ENCODE results near the gene DCC. TPM values are rescaled to one million over a fixed set of nuclear protein-coding genes. Genes with fewer than 3 reads are reported as not detected.
"Not testable (repeated sequence)": the region's sequence is repeated elsewhere in the genome, so short reads cannot be mapped to it uniquely, and the experiment has no call there.

The DCC gene
- total RNA-seq, 4 donors from 2014 or later, result 0.16 TPM; not detected in 3

GRCh38 chr18:53467756-53468155 lies 1127.8 kb downstream of the DCC start:
- Histone ChIP-seq H3K27ac (no peak overlapping the region), H3K9me3 (no peaks in the 10 kb centered on the region), H3K27me3 (no peaks in the 10 kb centered on the region), H3K36me3 (no peaks in the 10 kb centered on the region), H3K4me3 (no peak overlapping the region), H3K4me1 (no peaks in the 10 kb centered on the region)
- no peak for DNase-seq (ENCODE audit: low spot score in 2 of 2)
- WGBS, result 98% methylated on average over 5 of the region's 5 CpGs
- TF ChIP-seq POLR2A (IDR thresholded peaks at IDR 0.05) (no peak), EP300 (IDR thresholded peaks at IDR 0.05) (no peak), POLR2AphosphoS5 (IDR thresholded peaks at IDR 0.05) (no peak)
- TF ChIP-seq, protein P1, sequence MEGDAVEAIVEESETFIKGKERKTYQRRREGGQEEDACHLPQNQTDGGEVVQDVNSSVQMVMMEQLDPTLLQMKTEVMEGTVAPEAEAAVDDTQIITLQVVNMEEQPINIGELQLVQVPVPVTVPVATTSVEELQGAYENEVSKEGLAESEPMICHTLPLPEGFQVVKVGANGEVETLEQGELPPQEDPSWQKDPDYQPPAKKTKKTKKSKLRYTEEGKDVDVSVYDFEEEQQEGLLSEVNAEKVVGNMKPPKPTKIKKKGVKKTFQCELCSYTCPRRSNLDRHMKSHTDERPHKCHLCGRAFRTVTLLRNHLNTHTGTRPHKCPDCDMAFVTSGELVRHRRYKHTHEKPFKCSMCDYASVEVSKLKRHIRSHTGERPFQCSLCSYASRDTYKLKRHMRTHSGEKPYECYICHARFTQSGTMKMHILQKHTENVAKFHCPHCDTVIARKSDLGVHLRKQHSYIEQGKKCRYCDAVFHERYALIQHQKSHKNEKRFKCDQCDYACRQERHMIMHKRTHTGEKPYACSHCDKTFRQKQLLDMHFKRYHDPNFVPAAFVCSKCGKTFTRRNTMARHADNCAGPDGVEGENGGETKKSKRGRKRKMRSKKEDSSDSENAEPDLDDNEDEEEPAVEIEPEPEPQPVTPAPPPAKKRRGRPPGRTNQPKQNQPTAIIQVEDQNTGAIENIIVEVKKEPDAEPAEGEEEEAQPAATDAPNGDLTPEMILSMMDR (IDR thresholded peaks at IDR 0.05), result no peak

- not testable (repeated sequence) for H3K27ac ChIP-seq; H3K9me3 ChIP-seq; DNase-seq (ENCODE audit: low spot score in 2 of 2); H3K4me3 ChIP-seq; H3K4me1 ChIP-seq; H3K27me3 ChIP-seq; H3K36me3 ChIP-seq
- 94% methylated on average over 2 of the region's 2 CpGs for WGBS
Measured at GRCh38 chr18:53468173-53468572, 1128.2 kb downstream of the DCC start.

- Histone ChIP-seq H3K36me3 (no peaks in the 10 kb centered on the region), H3K27me3 (no peaks in the 10 kb centered on the region), H3K27ac (no peak overlapping the region), H3K4me1 (no peaks in the 10 kb centered on the region), H3K4me3 (no peak overlapping the region), H3K9me3 (no peaks in the 10 kb centered on the region)
- 41% methylated on average over 2 of the region's 2 CpGs for WGBS
- TF ChIP-seq EP300 (IDR thresholded peaks at IDR 0.05), result no peak
- TF ChIP-seq, protein P1 (IDR thresholded peaks at IDR 0.05), result no peak
- TF ChIP-seq POLR2A (IDR thresholded peaks at IDR 0.05), result no peak
- no peak for TF ChIP-seq POLR2AphosphoS5 (IDR thresholded peaks at IDR 0.05)
- DNase-seq (ENCODE audit: low spot score in 2 of 2), result no peak
Measured at GRCh38 chr18:53472546-53472945, 1132.5 kb downstream of the DCC start.

DNA sequence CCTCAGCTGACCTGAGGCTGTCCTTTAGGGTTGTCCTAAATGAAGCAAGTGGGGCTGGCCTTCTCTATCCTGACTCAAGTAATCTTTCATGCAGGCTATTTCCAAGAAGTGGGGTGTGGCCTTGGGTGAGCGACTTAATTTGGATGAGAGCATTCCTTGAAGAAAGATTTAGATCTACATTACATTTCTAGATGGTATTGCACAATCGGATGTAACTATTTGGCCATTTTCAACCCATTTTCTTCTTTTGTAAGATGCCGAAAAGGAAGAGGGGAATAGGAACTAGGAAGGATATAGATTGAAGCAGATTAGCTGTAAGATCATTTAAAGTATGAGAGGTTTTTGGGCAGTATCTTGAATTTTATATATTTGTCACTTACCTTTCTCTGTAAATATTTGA lies 1138.2 kb downstream of the DCC start:
- no peaks in the 10 kb centered on the region for H3K9me3 ChIP-seq
- TF ChIP-seq EP300 (IDR thresholded peaks at IDR 0.05), result no peak
- no peak for TF ChIP-seq POLR2AphosphoS5 (IDR thresholded peaks at IDR 0.05)
- TF ChIP-seq, protein P1 (IDR thresholded peaks at IDR 0.05), result no peak
- no peak for TF ChIP-seq POLR2A (IDR thresholded peaks at IDR 0.05)
- WGBS, result 79% methylated on average over 3 of the region's 3 CpGs

GRCh38 chr18:53486296-53486695 lies 1146.3 kb downstream of the DCC start:
- Histone ChIP-seq H3K36me3 (no peaks in the 10 kb centered on the region), H3K4me3 (no peak overlapping the region), H3K4me1 (no peaks in the 10 kb centered on the region), H3K27me3 (no peaks in the 10 kb centered on the region), H3K9me3 (no peaks in the 10 kb centered on the region), H3K27ac (no peak overlapping the region)
- DNase-seq (ENCODE audit: low spot score in 2 of 2), result no peak
- 41% methylated on average over 3 of the region's 3 CpGs for WGBS
- TF ChIP-seq POLR2AphosphoS5 (IDR thresholded peaks at IDR 0.05) (no peak), POLR2A (IDR thresholded peaks at IDR 0.05) (no peak), EP300 (IDR thresholded peaks at IDR 0.05) (no peak)
- TF ChIP-seq, protein P1 (IDR thresholded peaks at IDR 0.05), result no peak

More for the DNA sequence above, 1138.2 kb downstream of the DCC start:
- Histone ChIP-seq H3K27ac (no peak overlapping the region), H3K4me1 (no peaks in the 10 kb centered on the region), H3K36me3 (no peaks in the 10 kb centered on the region), H3K4me3 (no peak overlapping the region), H3K27me3 (no peaks in the 10 kb centered on the region)
- no peak for DNase-seq (ENCODE audit: low spot score in 2 of 2)

- no peaks in the 10 kb centered on the region for H3K27me3 ChIP-seq
- DNase-seq (ENCODE audit: low spot score in 2 of 2), result no peak
- TF ChIP-seq, protein P1 (IDR thresholded peaks at IDR 0.05), result no peak
- TF ChIP-seq POLR2AphosphoS5 (IDR thresholded peaks at IDR 0.05) (no peak), EP300 (IDR thresholded peaks at IDR 0.05) (no peak), POLR2A (IDR thresholded peaks at IDR 0.05) (no peak)
Measured at GRCh38 chr18:53489266-53489665, 1149.3 kb downstream of the DCC start.

More at GRCh38 chr18:53489266-53489665, 1149.3 kb downstream of the DCC start:
- Histone ChIP-seq H3K36me3 (no peaks in the 10 kb centered on the region), H3K9me3 (no peaks in the 10 kb centered on the region), H3K4me1 (no peaks in the 10 kb centered on the region), H3K27ac (no peak overlapping the region), H3K4me3 (no peak overlapping the region)
- WGBS, result 19% methylated on average over 3 of the region's 3 CpGs
